ENCODE data around the gene CFAP97D2.

CFAP97D2 gene

DNA sequence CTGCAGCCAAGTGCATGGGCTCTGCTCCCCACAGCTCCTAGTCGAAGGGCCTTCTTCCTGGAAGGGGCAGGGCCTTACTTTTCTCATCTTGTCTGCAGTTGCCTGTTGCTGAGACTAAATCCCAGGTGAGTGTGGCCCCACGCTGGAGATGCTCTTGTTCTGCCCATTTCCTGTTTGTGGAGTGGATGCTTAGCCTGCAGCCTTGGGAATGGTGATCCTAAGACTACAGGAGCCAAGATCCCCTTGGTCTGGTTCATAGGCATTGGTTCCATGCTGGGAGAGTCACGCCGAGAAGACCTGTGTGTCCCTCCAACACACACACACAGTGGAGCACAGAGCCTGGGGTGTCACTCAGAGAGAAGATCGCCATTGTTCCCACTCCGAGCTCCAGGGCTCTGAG is 23.5 kb downstream of the CFAP97D2 start:
- DNase-seq (ENCODE audit: low read depth in 1 of 2, low spot score in 1 of 2), result no peak
- in situ Hi-C loops (cut with HindIII; ENCODE audit: low pct_unique_long_range_greater_than_20kb, low sequenced_read_pairs), result no loop called here
- no peak for TF ChIP-seq JUND (IDR thresholded peaks at IDR 0.05; ENCODE audit: low read depth)

DNA sequence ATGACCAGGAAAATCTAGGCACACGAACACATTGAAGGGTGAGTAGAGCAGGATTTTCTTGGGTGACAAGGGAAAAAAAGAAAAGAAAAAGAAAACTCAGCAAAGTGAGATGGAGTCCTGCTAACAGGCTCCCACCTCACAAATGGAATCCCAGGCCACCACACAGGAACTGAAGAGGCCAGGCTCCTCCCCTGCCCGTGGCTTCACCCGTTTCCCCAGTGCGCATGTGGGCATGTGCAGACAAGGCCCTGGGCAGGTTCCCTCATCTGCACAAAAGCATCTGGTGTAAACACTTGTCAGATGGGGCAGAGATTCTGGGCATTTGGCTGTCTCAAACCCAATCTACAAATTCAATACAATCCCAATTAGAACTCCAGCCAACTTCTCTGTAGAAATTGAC is 24.5 kb downstream of the CFAP97D2 start:
- no peak for TF ChIP-seq JUND (IDR thresholded peaks at IDR 0.05; ENCODE audit: low read depth)
- no peak for DNase-seq (ENCODE audit: low read depth in 1 of 2, low spot score in 1 of 2)
- in situ Hi-C loops (cut with HindIII; ENCODE audit: low pct_unique_long_range_greater_than_20kb, low sequenced_read_pairs), result no loop called here

DNA sequence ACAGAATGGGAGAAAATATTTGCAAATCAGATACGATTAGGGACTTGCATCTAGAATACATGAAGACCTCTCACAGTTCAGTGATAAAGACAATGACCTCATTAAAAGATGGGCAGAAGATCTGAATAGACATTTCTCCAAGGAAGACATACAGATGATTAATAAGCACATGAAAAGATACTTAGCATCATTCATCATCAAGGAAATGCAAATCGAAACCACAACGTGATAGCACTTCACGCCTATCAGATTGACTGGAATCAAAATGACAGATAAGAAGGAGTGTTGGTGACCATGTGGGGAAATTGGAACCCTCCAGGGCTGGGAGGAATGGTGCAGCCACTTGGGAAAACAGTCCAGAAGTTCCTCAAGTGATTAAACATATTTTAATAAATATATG is 25.8 kb downstream of the CFAP97D2 start:
- TF ChIP-seq JUND (IDR thresholded peaks at IDR 0.05; ENCODE audit: low read depth), result no peak
- in situ Hi-C loops (cut with HindIII; ENCODE audit: low pct_unique_long_range_greater_than_20kb, low sequenced_read_pairs), result no loop called here
- DNase-seq (ENCODE audit: low read depth in 1 of 2, low spot score in 1 of 2), result no peak

DNA sequence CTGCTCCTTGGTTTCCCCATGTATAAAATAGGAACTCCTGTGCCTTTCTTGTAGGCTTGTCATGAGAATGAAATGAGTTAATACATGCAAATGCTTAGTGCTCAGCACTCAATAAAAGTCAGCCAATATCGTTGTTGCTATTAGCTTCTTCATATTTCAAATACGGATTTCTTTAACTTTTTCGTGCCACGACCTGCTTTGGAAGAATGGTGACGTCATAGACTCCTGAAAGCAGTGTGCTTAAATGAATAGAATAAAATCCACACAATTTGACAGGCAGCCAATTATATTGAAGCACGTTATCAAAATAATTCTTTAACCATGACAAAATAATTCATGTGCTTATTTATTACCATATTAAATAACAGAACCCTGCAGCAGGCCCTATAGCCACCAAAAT is 29.1 kb downstream of the CFAP97D2 start:
- no peak for TF ChIP-seq JUND (IDR thresholded peaks at IDR 0.05; ENCODE audit: low read depth)
- DNase-seq (ENCODE audit: low read depth in 1 of 2, low spot score in 1 of 2), result no peak
- in situ Hi-C loops (cut with HindIII; ENCODE audit: low pct_unique_long_range_greater_than_20kb, low sequenced_read_pairs), result no loop called here

DNA sequence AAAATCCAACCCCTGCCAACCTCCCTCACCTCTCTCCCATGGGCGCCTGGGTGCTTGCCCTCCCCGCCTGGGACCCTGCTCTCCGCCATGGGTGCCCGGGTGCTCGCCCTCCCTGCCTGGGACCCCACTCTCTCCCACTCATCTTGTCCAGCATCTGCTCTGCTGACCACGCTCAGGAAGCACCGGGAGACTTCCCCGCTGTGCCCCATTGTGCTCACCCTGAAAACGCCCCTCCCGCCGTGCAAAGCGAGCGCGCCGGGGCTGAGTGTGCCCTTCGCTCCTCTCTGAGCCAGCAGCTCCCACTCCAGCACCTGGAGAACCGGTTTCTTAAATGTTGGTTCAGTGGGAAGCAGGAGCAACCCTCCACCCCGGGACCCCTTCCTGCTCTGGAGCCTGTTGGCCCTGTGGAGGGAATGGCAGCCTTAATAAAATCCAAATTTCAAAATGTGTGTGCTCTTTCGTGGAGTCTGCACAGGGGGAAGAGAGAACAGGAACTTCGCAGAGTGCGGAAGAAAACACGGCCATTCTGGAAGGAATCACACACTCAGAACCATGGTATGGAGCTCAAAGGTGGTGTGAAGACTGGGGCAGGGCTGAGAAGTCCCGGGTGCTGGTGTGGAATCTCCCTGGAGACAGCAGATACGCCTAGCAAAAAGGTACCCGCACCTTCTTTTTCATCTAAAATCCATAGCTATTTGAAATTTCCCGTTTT is 32.5 kb downstream of the CFAP97D2 start:
- no peak for TF ChIP-seq JUND (IDR thresholded peaks at IDR 0.05; ENCODE audit: low read depth)
- peak in 1 of 2 experiments; percentile 39 for DNase-seq (ENCODE audit: low read depth in 1 of 2, low spot score in 1 of 2)
- in situ Hi-C loops (cut with HindIII; ENCODE audit: low pct_unique_long_range_greater_than_20kb, low sequenced_read_pairs), result no loop called here

DNA sequence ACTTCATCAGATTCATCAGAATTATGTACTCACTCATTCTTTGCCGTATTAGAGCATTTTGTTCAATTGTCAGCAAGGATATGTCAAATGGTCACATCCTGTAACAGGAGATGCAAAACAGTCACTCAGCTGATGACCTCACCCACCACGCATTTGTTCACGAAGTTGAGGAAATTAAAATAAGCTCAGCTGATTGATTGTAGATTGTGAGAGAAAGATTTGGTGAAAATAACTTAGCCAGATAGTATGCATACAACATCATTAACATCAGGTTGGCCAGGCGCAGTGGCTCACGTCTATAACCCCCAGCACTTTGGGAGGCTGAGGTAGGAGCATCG is 33.1 kb downstream of the CFAP97D2 start:
- in situ Hi-C loops (cut with HindIII; ENCODE audit: low pct_unique_long_range_greater_than_20kb, low sequenced_read_pairs), result no loop called here
- no peak for TF ChIP-seq JUND (IDR thresholded peaks at IDR 0.05; ENCODE audit: low read depth)
- DNase-seq (ENCODE audit: low read depth in 1 of 2, low spot score in 1 of 2), result no peak

DNA sequence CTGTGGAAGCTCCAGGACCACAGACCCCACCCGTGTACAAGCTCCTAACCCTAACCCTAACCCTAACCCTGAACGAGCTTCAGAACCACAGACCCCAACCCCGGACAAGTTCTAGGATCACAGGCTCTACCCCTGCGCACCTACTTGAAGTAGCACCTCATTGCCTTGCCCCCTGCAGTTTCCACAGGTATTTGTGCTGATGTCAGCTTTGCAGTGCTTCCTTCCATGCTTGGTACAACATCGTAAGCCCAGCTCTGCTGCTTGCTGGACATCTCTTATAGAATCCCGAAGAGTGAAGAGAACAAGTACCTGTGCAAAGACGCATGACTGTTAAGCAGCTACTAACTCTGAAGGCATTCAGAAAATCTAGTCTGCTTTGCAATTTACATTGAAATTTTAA is 34.9 kb downstream of the CFAP97D2 start:
- no peak for TF ChIP-seq JUND (IDR thresholded peaks at IDR 0.05; ENCODE audit: low read depth)
- no peak for DNase-seq (ENCODE audit: low read depth in 1 of 2, low spot score in 1 of 2)
- in situ Hi-C loops (cut with HindIII; ENCODE audit: low pct_unique_long_range_greater_than_20kb, low sequenced_read_pairs), result no loop called here

DNA sequence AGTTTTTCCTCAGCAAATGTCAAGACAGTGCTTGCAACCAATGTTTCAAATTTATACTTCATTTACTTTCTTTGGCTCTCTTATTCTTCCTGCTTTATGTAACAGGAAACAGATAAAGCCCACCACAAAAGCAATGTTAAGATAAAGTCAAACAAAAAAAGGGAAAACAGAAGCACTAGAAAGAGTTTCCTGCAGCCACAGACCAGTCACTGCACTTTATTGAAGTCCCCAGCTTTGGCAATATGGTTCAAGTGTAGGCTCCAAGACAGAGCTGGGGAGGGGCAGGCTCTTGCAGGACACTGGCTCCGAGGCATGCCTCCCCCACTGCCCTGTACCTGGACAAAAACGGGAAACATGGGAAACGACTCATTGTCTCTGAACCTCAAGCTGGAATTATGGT is 40.3 kb downstream of the CFAP97D2 start:
- DNase-seq (ENCODE audit: low read depth in 1 of 2, low spot score in 1 of 2), result no peak
- TF ChIP-seq JUND (IDR thresholded peaks at IDR 0.05; ENCODE audit: low read depth), result no peak
- in situ Hi-C loops (cut with HindIII; ENCODE audit: low pct_unique_long_range_greater_than_20kb, low sequenced_read_pairs), result no loop called here

DNA sequence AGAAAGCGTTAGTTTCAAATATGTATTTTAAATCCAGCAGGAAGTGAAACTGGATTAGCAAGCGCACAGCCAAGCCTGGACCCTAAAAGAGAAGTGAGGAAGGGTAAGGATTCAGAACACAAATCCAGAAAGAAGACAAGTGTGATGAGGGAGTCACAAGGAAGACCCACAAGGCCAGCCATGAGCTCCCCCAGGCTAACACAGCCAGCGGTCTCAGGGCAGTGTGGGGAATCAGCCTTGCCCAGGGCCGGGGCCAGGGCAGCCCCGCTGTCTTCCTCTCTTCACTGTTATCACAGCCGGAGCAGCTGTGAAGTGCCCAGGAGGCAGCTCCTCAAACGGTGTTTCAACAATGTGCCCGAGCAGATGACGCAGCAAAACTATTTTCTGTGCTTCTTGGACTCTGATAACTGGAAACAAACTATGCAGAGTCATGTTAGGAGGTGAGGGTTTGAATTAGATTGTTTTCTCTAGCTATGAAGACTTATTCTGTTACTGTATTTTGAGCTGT is 43.5 kb downstream of the CFAP97D2 start:
- DNase-seq (ENCODE audit: low read depth in 1 of 2, low spot score in 1 of 2), result no peak
- no peak for TF ChIP-seq JUND (IDR thresholded peaks at IDR 0.05; ENCODE audit: low read depth)
- in situ Hi-C loops (cut with HindIII; ENCODE audit: low pct_unique_long_range_greater_than_20kb, low sequenced_read_pairs), result no loop called here

DNA sequence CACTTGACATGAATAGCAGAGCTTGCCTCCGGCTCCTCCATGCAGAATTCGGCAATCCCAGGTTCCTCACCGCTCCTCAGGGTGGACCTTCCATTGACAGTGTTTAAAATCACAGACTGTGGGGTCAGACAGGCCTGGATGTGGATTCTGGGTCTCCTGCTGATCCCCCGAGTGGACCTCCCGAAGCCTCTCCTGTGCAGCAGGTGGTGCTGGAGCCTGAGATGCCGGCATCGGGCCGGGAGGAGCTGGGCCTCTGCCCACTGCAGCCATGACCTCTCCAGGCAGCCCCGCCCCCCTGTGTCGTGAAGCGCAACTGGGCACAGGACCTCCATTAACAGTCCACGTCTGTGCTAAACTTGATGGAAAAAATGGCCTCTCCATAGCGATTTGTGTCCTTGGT is 45.1 kb downstream of the CFAP97D2 start:
- DNase-seq (ENCODE audit: low read depth in 1 of 2, low spot score in 1 of 2), result no peak
- in situ Hi-C loops (cut with HindIII; ENCODE audit: low pct_unique_long_range_greater_than_20kb, low sequenced_read_pairs), result no loop called here
- no peak for TF ChIP-seq JUND (IDR thresholded peaks at IDR 0.05; ENCODE audit: low read depth)

DNA sequence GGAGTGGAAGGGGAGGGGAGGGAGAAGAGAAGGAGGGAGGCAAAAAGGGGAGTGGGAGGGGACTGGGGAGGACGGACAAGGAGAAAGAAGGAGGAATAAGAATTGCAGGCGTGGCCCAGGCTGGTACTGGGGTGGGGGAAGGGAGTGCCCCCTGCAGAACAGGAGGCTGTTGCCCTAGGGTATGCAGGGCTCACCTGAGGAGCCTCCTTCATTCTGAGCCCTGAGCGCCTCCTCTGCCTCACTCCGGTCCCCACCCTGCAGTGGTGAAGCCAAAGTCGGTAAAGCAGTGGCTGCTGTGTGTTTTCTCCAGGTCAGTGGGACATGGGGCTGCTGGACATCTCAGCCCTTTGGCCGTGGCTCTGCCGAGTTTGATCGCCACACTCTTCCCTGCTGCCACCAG is 46.6 kb downstream of the CFAP97D2 start:
- in situ Hi-C loops (cut with HindIII; ENCODE audit: low pct_unique_long_range_greater_than_20kb, low sequenced_read_pairs), result no loop called here
- TF ChIP-seq JUND (IDR thresholded peaks at IDR 0.05; ENCODE audit: low read depth), result no peak

DNA sequence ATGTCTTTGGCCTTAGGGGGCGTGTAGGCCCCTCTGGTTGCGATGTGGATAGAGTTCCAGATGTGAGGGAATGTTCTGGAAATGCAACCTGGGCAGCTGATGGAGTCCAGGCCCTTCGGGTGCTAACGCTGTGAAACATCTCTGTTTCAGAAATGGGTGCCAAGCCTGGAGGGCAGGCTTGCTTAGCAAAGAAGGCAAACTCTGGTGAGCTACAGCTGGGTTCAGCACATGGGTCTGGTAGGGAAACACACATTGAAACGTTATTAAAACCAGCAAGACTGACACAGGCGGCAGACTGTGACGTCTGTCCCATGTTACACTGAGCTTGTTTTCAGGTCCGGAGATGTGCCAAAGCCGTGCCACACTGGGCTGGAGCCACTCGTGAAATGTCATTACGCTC is 47.0 kb downstream of the CFAP97D2 start:
- peak in 1 of 2 experiments; percentile 57 for DNase-seq (ENCODE audit: low read depth in 1 of 2, low spot score in 1 of 2)
- no peak for TF ChIP-seq JUND (IDR thresholded peaks at IDR 0.05; ENCODE audit: low read depth)
- in situ Hi-C loops (cut with HindIII; ENCODE audit: low pct_unique_long_range_greater_than_20kb, low sequenced_read_pairs), result no loop called here

More for the DNA sequence above, 46.6 kb downstream of the CFAP97D2 start:
- no peak for DNase-seq (ENCODE audit: low read depth in 1 of 2, low spot score in 1 of 2)

DNA sequence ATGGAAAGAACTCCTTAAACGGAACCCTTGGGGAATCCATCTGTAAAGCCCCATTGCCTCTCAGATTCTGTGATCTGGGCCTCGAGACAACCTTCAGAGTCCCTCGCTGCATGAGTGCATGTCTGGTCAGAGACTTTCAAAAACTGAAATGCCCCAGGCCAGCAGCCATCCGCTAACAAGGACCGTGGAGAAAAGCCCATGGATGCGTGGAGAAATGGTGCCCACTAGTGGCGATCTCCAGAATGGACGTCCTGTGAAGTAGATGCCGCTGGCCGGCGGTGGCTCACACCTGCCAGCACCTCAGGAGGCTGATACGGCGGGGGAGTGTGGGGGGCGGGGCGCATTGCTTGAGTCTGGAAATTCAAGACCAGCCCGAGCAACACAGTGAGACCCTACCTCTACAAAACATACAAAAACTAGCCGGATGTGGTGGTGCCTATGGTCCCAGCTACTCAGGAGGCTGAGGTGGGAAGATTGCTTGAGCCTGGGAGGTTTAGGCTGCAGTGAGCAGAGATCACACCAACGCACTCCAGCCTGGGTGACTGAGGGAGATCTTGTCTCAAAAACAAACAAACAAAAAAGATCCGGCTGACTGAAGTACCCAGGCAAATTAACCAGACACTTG is 47.8 kb downstream of the CFAP97D2 start:
- DNase-seq (ENCODE audit: low read depth in 1 of 2, low spot score in 1 of 2), result peak; percentile 57 to 88
- TF ChIP-seq JUND (IDR thresholded peaks at IDR 0.05; ENCODE audit: low read depth), result no peak
- in situ Hi-C loops (cut with HindIII; ENCODE audit: low pct_unique_long_range_greater_than_20kb, low sequenced_read_pairs), result no loop called here
